Measurements from ENCODE around the gene FBXO40.

GRCh38 chr3:121642601-121643314 lies 49.6 kb downstream of the FBXO40 start:
- TF ChIP-seq CTCF (IDR thresholded peaks at IDR 0.05) = no peak
- TF ChIP-seq POLR2A (IDR thresholded peaks at IDR 0.05) = no peak
- TF ChIP-seq POLR2AphosphoS5 (IDR thresholded peaks at IDR 0.05) = no peak
